Common myeloid progenitor, CD34-positive (primary cell): Measurements from ENCODE around the gene TMEM238.
"Not testable (repeated sequence)": the region's sequence is repeated elsewhere in the genome, so short reads cannot be mapped to it uniquely, and the experiment has no call there.

Experiments used
- CTCF ChIA-PET: fragments of 350-600 bp; sonication (Branson Sonifier 250); formaldehyde crosslinking; loops from one replicate; lab custom pipeline; 2021; ENCODE audit warnings: antibody characterized with exemption; lab: Charles Lee
- POLR2A ChIA-PET: fragments of 350-600 bp; sonication (Branson Sonifier 250); formaldehyde crosslinking; loops from one replicate; lab custom pipeline; 2021; ENCODE audit warnings: antibody characterized with exemption; lab: Charles Lee
- DNase-seq, 3 donors: peaks; one replicate each; pipeline versions ENCODE4 v3.0.0 to v3.0.0-alpha.2; 2013
- H3K27ac ChIP-seq, 2 experiments: 1 replicate in 1 of 2; 2 replicates in 1 of 2; pipeline ENCODE4 v1.7.0; 2013; ENCODE audit warnings: inconsistent platforms in 2 of 2, low read length in 2 of 2, mild to moderate bottlenecking in 2 of 2, low read depth in 1 of 2, moderate library complexity in 1 of 2; ENCODE audit not compliant: severe bottlenecking in 2 of 2, insufficient read depth in 1 of 2, poor library complexity in 1 of 2
- H3K27me3 ChIP-seq, 5 experiments: replicated peaks in 2 of 5; 1 replicate in 3 of 5; 2 replicates in 2 of 5; pipeline versions ENCODE4 v1.6.1 to v1.7.0; 2013; ENCODE audit warnings: low read length in 4 of 5, mild to moderate bottlenecking in 2 of 5, moderate library complexity in 2 of 5, inconsistent platforms in 1 of 5; ENCODE audit not compliant: insufficient read depth in 5 of 5, control insufficient read depth in 4 of 5
- H3K36me3 ChIP-seq, 4 experiments: 1 replicate in 2 of 4; 2 replicates in 2 of 4; pipeline versions ENCODE4 v1.6.1 to v1.7.0; 2013; ENCODE audit warnings: low read length in 3 of 4, control low read depth in 1 of 4, mild to moderate bottlenecking in 1 of 4; ENCODE audit not compliant: control insufficient read depth in 4 of 4, insufficient read depth in 4 of 4
- H3K4me1 ChIP-seq, 4 experiments: 1 replicate in 3 of 4; 2 replicates in 1 of 4; pipeline versions ENCODE4 v1.6.1 to v1.7.1; 2013; ENCODE audit warnings: low read length in 3 of 4, mild to moderate bottlenecking in 3 of 4, control low read depth in 1 of 4, inconsistent platforms in 1 of 4, moderate library complexity in 1 of 4; ENCODE audit not compliant: control insufficient read depth in 4 of 4, insufficient read depth in 4 of 4; ENCODE audit errors: control extremely low read depth in 1 of 4
- H3K4me3 ChIP-seq, 7 experiments: 1 replicate in 4 of 7; 2 replicates in 3 of 7; pipeline versions ENCODE4 v1.5.1 to v1.7.0; 2013; ENCODE audit warnings: mild to moderate bottlenecking in 7 of 7, low read length in 6 of 7, moderate library complexity in 6 of 7, inconsistent platforms in 2 of 7, low read depth in 2 of 7, control low read depth in 1 of 7; ENCODE audit not compliant: insufficient read depth in 4 of 7, control insufficient read depth in 1 of 7; ENCODE audit errors: extremely low read depth in 1 of 7
- H3K9me3 ChIP-seq, 5 experiments: 1 replicate in 4 of 5; 2 replicates in 1 of 5; pipeline versions ENCODE4 v1.6.1 to v1.7.1; 2013; ENCODE audit warnings: low read length in 4 of 5, mild to moderate bottlenecking in 2 of 5, inconsistent platforms in 1 of 5, low read depth in 1 of 5, moderate library complexity in 1 of 5; ENCODE audit not compliant: control insufficient read depth in 4 of 5, insufficient read depth in 2 of 5; ENCODE audit errors: control extremely low read depth in 1 of 5
- WGBS: methylation state at CpG from one replicate; pipeline ENCODE4 v1.1.5; 2013; ENCODE audit not compliant: insufficient coverage; 5-methylcytosine and 5-hydroxymethylcytosine counted together

Gene TMEM238

DNA sequence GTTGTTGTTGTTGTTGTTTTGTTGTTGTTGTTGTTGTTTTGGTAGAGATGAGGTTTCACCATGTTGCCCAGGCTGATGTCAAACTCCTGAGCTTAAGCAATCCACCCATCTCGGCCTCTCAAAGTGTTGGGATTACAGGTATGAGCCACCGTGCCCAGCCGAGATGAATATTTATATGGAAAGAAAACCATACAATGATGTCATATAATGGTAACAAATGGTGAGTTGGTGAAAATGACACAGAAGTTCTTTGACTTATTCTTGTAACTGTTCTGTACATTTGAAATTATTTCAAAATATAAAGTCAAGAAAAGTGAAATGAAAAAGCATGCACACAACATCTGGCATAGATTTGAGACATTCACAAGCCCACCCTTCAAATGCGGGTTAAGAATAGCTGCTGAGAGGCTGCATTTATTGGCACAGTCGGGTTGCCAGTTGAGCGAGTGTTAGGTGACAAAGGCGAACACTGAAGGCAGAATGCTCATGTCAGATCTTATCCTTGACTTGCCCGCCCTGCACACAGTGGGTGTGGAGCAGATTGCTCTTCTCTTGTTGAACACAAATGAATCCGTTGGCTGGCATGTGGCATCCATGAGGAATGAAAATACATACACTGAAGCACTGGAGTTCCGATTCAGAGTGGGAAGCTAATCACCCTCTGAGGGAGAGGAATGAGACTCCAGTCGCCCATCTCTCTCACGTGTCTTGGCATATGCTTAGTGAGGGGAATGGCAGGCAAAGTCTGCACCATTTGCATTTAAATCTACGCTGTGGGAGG is 39.3 kb upstream of the TMEM238 start:
- H3K4me3 ChIP-seq = no peak overlapping the region
- H3K9me3 ChIP-seq = peaks cover 0 to 4% (median 0%) of the 10 kb centered on the region in 5 experiments
- no peak overlapping the region for H3K27ac ChIP-seq
- WGBS = 94% methylated on average over 9 of the region's 13 CpGs
- ChIA-PET POLR2A (interaction anchor here (0.7 kb wide), 1 partner anchor 122 kb away, joined by 4 read pairs; no protein-coding TSS in a partner anchor), CTCF (interaction anchor here (1.0 to 1.5 kb wide), 3 partner anchors 20 to 132 kb away, joined by 3 read pairs; no protein-coding TSS in a partner anchor)
- no peaks in the 10 kb centered on the region for H3K27me3 ChIP-seq
- H3K4me1 ChIP-seq = peaks cover 6 to 29% (median 20%) of the 10 kb centered on the region in 4 experiments
- DNase-seq = no peak
- no peaks in the 10 kb centered on the region for H3K36me3 ChIP-seq

- not testable (repeated sequence) for H3K27ac ChIP-seq, H3K36me3 ChIP-seq, H3K9me3 ChIP-seq, H3K4me3 ChIP-seq, H3K27me3 ChIP-seq
- peak; percentile 77 to 96 (median 93) for DNase-seq
- CTCF ChIA-PET = interaction anchor here (0.6 to 0.8 kb wide), 2 partner anchors 14 to 38 kb away, joined by 3 to 4 read pairs; no protein-coding TSS in a partner anchor
- H3K4me1 ChIP-seq = peaks cover 6 to 40% (median 31%) of the 10 kb centered on the region in 4 experiments
- 4% methylated on average over 4 of the region's 4 CpGs for WGBS
- POLR2A ChIA-PET = interaction anchor here (0.6 kb wide), 1 partner anchor 19 kb away, joined by 3 read pairs; no protein-coding TSS in a partner anchor
Measured at GRCh38 chr19:55421281-55421680, 37.2 kb upstream of the TMEM238 start.

GRCh38 chr19:55419624-55420236 is 35.6 kb upstream of the TMEM238 start:
- Histone ChIP-seq H3K4me3 (no peak overlapping the region), H3K4me1 (peaks cover 6 to 40% (median 31%) of the 10 kb centered on the region in 4 experiments), H3K27me3 (no peaks in the 10 kb centered on the region), H3K27ac (no peak overlapping the region), H3K9me3 (peaks cover 0 to 4% (median 0%) of the 10 kb centered on the region in 5 experiments), H3K36me3 (no peaks in the 10 kb centered on the region)
- no peak for DNase-seq
- 86% methylated on average over 4 of the region's 5 CpGs for WGBS
- ChIA-PET POLR2A (no interaction called here), CTCF (interaction anchor here (0.7 to 3.5 kb wide), 9 partner anchors 10 to 279 kb away, joined by 3 to 21 read pairs (median 3); partner anchors contain the start of gene KMT5C)

DNA sequence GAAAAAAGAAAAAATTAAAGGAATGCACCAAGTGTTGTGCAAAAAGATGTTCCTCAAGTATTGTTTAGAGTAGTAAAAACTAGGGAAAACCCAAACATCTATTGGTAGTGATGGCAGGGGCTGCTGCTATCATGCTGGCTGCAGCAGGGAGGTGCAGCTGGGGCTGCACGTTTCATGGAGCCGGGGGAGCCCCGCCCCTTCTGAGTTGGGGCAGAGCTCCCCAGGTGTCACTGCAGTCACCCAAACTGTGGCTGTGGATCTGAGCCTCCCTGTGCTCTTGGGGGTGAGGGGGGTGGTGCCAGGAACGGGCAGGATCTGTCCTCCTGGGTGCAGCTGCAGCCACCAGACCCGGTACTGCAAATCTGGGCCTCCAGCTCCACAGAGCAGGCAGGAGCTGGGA is 35.0 kb upstream of the TMEM238 start:
- H3K9me3 ChIP-seq = peaks cover 0 to 4% (median 0%) of the 10 kb centered on the region in 5 experiments
- H3K36me3 ChIP-seq = no peaks in the 10 kb centered on the region
- no peaks in the 10 kb centered on the region for H3K27me3 ChIP-seq
- H3K4me1 ChIP-seq = peaks cover 6 to 40% (median 31%) of the 10 kb centered on the region in 4 experiments
- DNase-seq = no peak
- H3K27ac ChIP-seq = no peak overlapping the region
- ChIA-PET POLR2A (interaction anchor here (1.2 kb wide), 1 partner anchor 11 kb away, joined by 4 read pairs; the partner anchor contains the start of gene UBE2S), CTCF (interaction anchor here (1.0 to 3.5 kb wide), 11 partner anchors 9 to 126 kb away, joined by 3 to 21 read pairs (median 6); partner anchors contain the start of gene KMT5C)
- H3K4me3 ChIP-seq = no peak overlapping the region
- 100% methylated on average over 1 of the region's 5 CpGs for WGBS

- ChIA-PET POLR2A (interaction anchor here (0.5 to 1.2 kb wide), 2 partner anchors 10 to 354 kb away, joined by 4 to 6 read pairs; partner anchors contain the start of gene UBE2S), CTCF (interaction anchor here (0.8 to 3.5 kb wide), 22 partner anchors 8 to 284 kb away, joined by 3 to 21 read pairs (median 4); partner anchors contain the start of genes TMEM150B and TMEM238)
- Histone ChIP-seq H3K27ac (no peak overlapping the region), H3K36me3 (no peaks in the 10 kb centered on the region), H3K4me1 (peaks cover 6 to 40% (median 31%) of the 10 kb centered on the region in 4 experiments), H3K9me3 (peaks cover 0 to 4% (median 0%) of the 10 kb centered on the region in 5 experiments), H3K4me3 (no peak overlapping the region), H3K27me3 (no peaks in the 10 kb centered on the region)
- DNase-seq = peak; percentile 78 to 86 (median 82)
- 31% methylated on average over 6 of the region's 7 CpGs for WGBS
Measured at GRCh38 chr19:55418185-55418584, 34.1 kb upstream of the TMEM238 start.

- WGBS = no CpG with 5 or more reads among the region's 2 CpGs
- no peak for DNase-seq
- Histone ChIP-seq H3K4me3 (no peak overlapping the region), H3K27me3 (no peaks in the 10 kb centered on the region), H3K36me3 (peaks cover 0 to 16% (median 10%) of the 10 kb centered on the region in 4 experiments), H3K4me1 (peaks cover 5 to 24% (median 22%) of the 10 kb centered on the region in 4 experiments), H3K27ac (no peak overlapping the region), H3K9me3 (peaks cover 0 to 6% (median 2%) of the 10 kb centered on the region in 5 experiments)
- ChIA-PET POLR2A (no interaction called here), CTCF (interaction anchor here (0.6 to 2.7 kb wide), 3 partner anchors 9 to 321 kb away, joined by 3 to 11 read pairs (median 7); no protein-coding TSS in a partner anchor)
Measured at GRCh38 chr19:55410168-55410567, 26.1 kb upstream of the TMEM238 start.
